Neural progenitor cell (in vitro differentiated cells): Measurements from ENCODE around the gene ENPP7. TPM values are rescaled to one million over a fixed set of nuclear protein-coding genes. Genes with fewer than 3 reads are reported as not detected.

Experiments used
- DNase-seq: peaks from one replicate; pipeline ENCODE4 v3.0.0-alpha.2; 2016; ENCODE audit warnings: low spot score
- H2AFZ ChIP-seq: fragments of 200-600 bp; sonication (generic); replicated peaks from 2 replicates; pipeline ENCODE4 v1.6.1; 2016; ENCODE audit warnings: antibody characterized with exemption
- H3F3A ChIP-seq: fragments of 200-600 bp; sonication (generic); 2 replicates; pipeline ENCODE4 v1.6.1; 2016; ENCODE audit warnings: antibody characterized with exemption, low read depth
- H3K27ac ChIP-seq: fragments of 200-600 bp; sonication (generic); 2 replicates; pipeline ENCODE4 v1.5.1; 2016; ENCODE audit warnings: mild to moderate bottlenecking
- H3K27me3 ChIP-seq: fragments of 200-600 bp; sonication (generic); 2 replicates; pipeline ENCODE4 v1.6.1; 2016; ENCODE audit warnings: mild to moderate bottlenecking, moderate library complexity
- H3K36me3 ChIP-seq: fragments of 200-600 bp; sonication (generic); 2 replicates; pipeline ENCODE4 v1.5.1; 2016
- H3K4me1 ChIP-seq: fragments of 200-600 bp; sonication (generic); 2 replicates; pipeline ENCODE4 v1.6.1; 2016; ENCODE audit warnings: mixed run types
- H3K4me2 ChIP-seq: fragments of 200-600 bp; sonication (generic); 2 replicates; pipeline ENCODE4 v1.6.1; 2016
- H3K4me3 ChIP-seq: fragments of 200-600 bp; sonication (generic); 2 replicates; pipeline ENCODE4 v1.5.1; 2016
- H3K79me2 ChIP-seq: fragments of 200-600 bp; sonication (generic); 2 replicates; pipeline ENCODE4 v1.6.1; 2016; ENCODE audit warnings: low read depth
- H3K9ac ChIP-seq: fragments of 200-600 bp; sonication (generic); 2 replicates; pipeline ENCODE4 v1.6.1; 2016
- H3K9me3 ChIP-seq: fragments of 200-600 bp; sonication (generic); 2 replicates; pipeline ENCODE4 v1.5.1; 2016; ENCODE audit warnings: low read depth
- H4K20me1 ChIP-seq: fragments of 200-600 bp; sonication (generic); 2 replicates; pipeline ENCODE4 v1.6.1; 2016; ENCODE audit warnings: low read depth
- H3K27ac Mint-ChIP-seq: 3 replicates; pipeline ENCODE4 v1.8.0; 2021; ENCODE audit warnings: mixed read lengths
- H3K27me3 Mint-ChIP-seq: 2 replicates; pipeline ENCODE4 v1.8.0; 2022; ENCODE audit warnings: low read depth, mild to moderate bottlenecking, inconsistent platforms, moderate library complexity, mixed read lengths; ENCODE audit not compliant: insufficient read depth
- H3K36me3 Mint-ChIP-seq: 3 replicates; pipeline ENCODE4 v1.8.0; 2021; ENCODE audit warnings: mixed read lengths
- H3K4me1 Mint-ChIP-seq: 3 replicates; pipeline ENCODE4 v1.8.0; 2021; ENCODE audit warnings: mixed read lengths
- H3K4me3 Mint-ChIP-seq: 3 replicates; pipeline ENCODE4 v1.8.0; 2021; ENCODE audit warnings: mild to moderate bottlenecking, moderate library complexity, mixed read lengths
- H3K9me3 Mint-ChIP-seq: 3 replicates; pipeline ENCODE4 v1.8.0; 2020; ENCODE audit warnings: mixed read lengths
- CTCF ChIP-seq: fragments of 200-600 bp; sonication (generic); IDR thresholded peaks from 2 replicates; pipeline ENCODE4 v1.5.1; 2017; ENCODE audit warnings: antibody characterized with exemption, mild to moderate bottlenecking
- EZH2 ChIP-seq: fragments of 200-600 bp; sonication (generic); IDR thresholded peaks from 2 replicates; pipeline ENCODE4 v1.6.1; 2017; ENCODE audit warnings: antibody characterized with exemption, mild to moderate bottlenecking, moderate library complexity
- EZH2phosphoT487 ChIP-seq: fragments of 200-600 bp; sonication (generic); IDR thresholded peaks from 2 replicates; pipeline ENCODE4 v1.6.1; 2017; ENCODE audit warnings: antibody characterized with exemption
- total RNA-seq: library from RNA; depleted of rRNA; stranded (reverse); fragments of >200 nt; gene quantifications from 2 replicates; pipeline ENCODE4 v1.2.3, GENCODE V29; 2015; ENCODE audit warnings: low replicate concordance

ENPP7 gene
- total RNA-seq, 1 donor from 2014 or later: not detected

- no peaks in the 10 kb centered on the region for H3K36me3 Mint-ChIP-seq
- Histone ChIP-seq H3K36me3 (no peaks in the 10 kb centered on the region), H4K20me1 (peaks cover 21% of the 10 kb centered on the region), H3K9me3 (no peaks in the 10 kb centered on the region), H2AFZ (no peak overlapping the region), H3K4me1 (peaks cover 36% of the 10 kb centered on the region), H3K9ac (no peak overlapping the region), H3K4me2 (no peak overlapping the region), H3F3A (peaks cover 24% of the 10 kb centered on the region), H3K27me3 (peaks cover 90% of the 10 kb centered on the region), H3K79me2 (no peaks in the 10 kb centered on the region), H3K4me3 (no peak overlapping the region), H3K27ac (no peak overlapping the region)
- no peak overlapping the region for H3K27ac Mint-ChIP-seq
- no peaks in the 10 kb centered on the region for H3K9me3 Mint-ChIP-seq
- TF ChIP-seq CTCF (no peak), EZH2 (no peak), EZH2phosphoT487 (no peak)
- H3K4me1 Mint-ChIP-seq: peaks cover 55% of the 10 kb centered on the region
- H3K4me3 Mint-ChIP-seq: peak overlapping the region; percentile 63
- H3K27me3 Mint-ChIP-seq: peaks cover 33% of the 10 kb centered on the region
- no peak for DNase-seq
Measured at GRCh38 chr17:79743614-79744013, 12.9 kb downstream of the ENPP7 start.

- peaks cover 37% of the 10 kb centered on the region for H3K4me1 ChIP-seq
- no peaks in the 10 kb centered on the region for H3K9me3 ChIP-seq
- H3K4me3 Mint-ChIP-seq: peak overlapping the region; percentile 12
- H3K4me1 Mint-ChIP-seq: peaks cover 40% of the 10 kb centered on the region
- H3K27me3 ChIP-seq: peaks cover 92% of the 10 kb centered on the region
- no peaks in the 10 kb centered on the region for H3K9me3 Mint-ChIP-seq
- peaks cover 38% of the 10 kb centered on the region for H3F3A ChIP-seq
- H3K36me3 ChIP-seq: no peaks in the 10 kb centered on the region
- H3K27me3 Mint-ChIP-seq: peaks cover 30% of the 10 kb centered on the region
- no peaks in the 10 kb centered on the region for H3K36me3 Mint-ChIP-seq
- no peak overlapping the region for H3K4me2 ChIP-seq
- no peak for TF ChIP-seq CTCF
- TF ChIP-seq EZH2: no peak
- TF ChIP-seq EZH2phosphoT487: no peak
- H4K20me1 ChIP-seq: peaks cover 22% of the 10 kb centered on the region
- no peak for DNase-seq
- H2AFZ ChIP-seq: no peak overlapping the region
- H3K27ac ChIP-seq: no peak overlapping the region
- H3K9ac ChIP-seq: no peak overlapping the region
- H3K79me2 ChIP-seq: no peaks in the 10 kb centered on the region
- no peak overlapping the region for H3K4me3 ChIP-seq
- H3K27ac Mint-ChIP-seq: no peak overlapping the region
Measured at GRCh38 chr17:79745641-79746105, 14.9 kb downstream of the ENPP7 start.

- Histone ChIP-seq H3K9ac (no peak overlapping the region), H3K79me2 (no peaks in the 10 kb centered on the region), H3K4me1 (peaks cover 33% of the 10 kb centered on the region), H3K36me3 (no peaks in the 10 kb centered on the region), H4K20me1 (peaks cover 22% of the 10 kb centered on the region), H3K27me3 (peaks cover 93% of the 10 kb centered on the region), H3F3A (peaks cover 38% of the 10 kb centered on the region), H2AFZ (no peak overlapping the region), H3K27ac (no peak overlapping the region), H3K4me3 (peak overlapping the region; percentile 46), H3K9me3 (no peaks in the 10 kb centered on the region), H3K4me2 (peak overlapping the region; percentile 89)
- H3K27ac Mint-ChIP-seq: no peak overlapping the region
- TF ChIP-seq EZH2 (no peak), CTCF (no peak), EZH2phosphoT487 (no peak)
- peaks cover 30% of the 10 kb centered on the region for H3K27me3 Mint-ChIP-seq
- peak overlapping the region; percentile 83 for H3K4me3 Mint-ChIP-seq
- peaks cover 38% of the 10 kb centered on the region for H3K4me1 Mint-ChIP-seq
- no peaks in the 10 kb centered on the region for H3K9me3 Mint-ChIP-seq
- DNase-seq: peak; percentile 56
- no peaks in the 10 kb centered on the region for H3K36me3 Mint-ChIP-seq
Measured at GRCh38 chr17:79746889-79747507, 16.3 kb downstream of the ENPP7 start.
